H1 (cell line): ENCODE results near the gene SPOCK3. TPM values are rescaled to one million over a fixed set of nuclear protein-coding genes. Genes with fewer than 3 reads are reported as not detected.

Experiments used
- CTCF ChIA-PET: fragments of 300-600 bp; sonication (Branson Sonifier 250); formaldehyde crosslinking; loops from one replicate; lab custom pipeline; 2021; ENCODE audit not compliant: partially characterized antibody; lab: Charles Lee
- POLR2A ChIA-PET: fragments of 300-600 bp; sonication (Branson Sonifier 250); formaldehyde crosslinking; loops from one replicate; lab custom pipeline; 2021; ENCODE audit warnings: inconsistent platforms; ENCODE audit not compliant: partially characterized antibody; lab: Charles Lee
- DNase-seq, 2 experiments: peaks; one replicate each; pipeline versions ENCODE4 v3.0.0 to v3.0.0-alpha.2; 2010 to 2022; ENCODE audit warnings: low spot score in 2 of 2, low read depth in 1 of 2, mixed read lengths in 1 of 2
- FAIRE-seq: peaks from 2 replicates; lab custom pipeline; 2011; peaks lifted over from hg19 to GRCh38; lab: Jason Lieb, UNC
- H2AFZ ChIP-seq: 2 replicates; pipeline ENCODE4 v1.8.1; 2012; ENCODE audit warnings: low read length, inconsistent platforms
- H2AK5ac ChIP-seq: 2 replicates; pipeline ENCODE4 v1.6.1; 2013; ENCODE audit warnings: low read depth, low read length
- H2BK120ac ChIP-seq: replicated peaks from 2 replicates; pipeline ENCODE3; 2013; ENCODE audit warnings: low read depth, low read length, inconsistent platforms
- H2BK12ac ChIP-seq: 2 replicates; pipeline ENCODE4 v1.6.1; 2013; ENCODE audit warnings: low read depth, low read length
- H2BK15ac ChIP-seq: 2 replicates; pipeline ENCODE4 v1.6.1; 2013; ENCODE audit warnings: low read length
- H2BK20ac ChIP-seq: 2 replicates; pipeline ENCODE4 v1.6.1; 2013; ENCODE audit warnings: low read length
- H2BK5ac ChIP-seq: 2 replicates; pipeline ENCODE4 v1.6.1; 2013; ENCODE audit warnings: low read depth, low read length
- H3K14ac ChIP-seq: 2 replicates; pipeline ENCODE4 v1.6.1; 2013; ENCODE audit warnings: inconsistent platforms; ENCODE audit not compliant: insufficient read length
- H3K18ac ChIP-seq: 2 replicates; pipeline ENCODE4 v1.6.1; 2013; ENCODE audit warnings: low read length; ENCODE audit errors: extremely low read depth
- H3K23ac ChIP-seq: 2 replicates; pipeline ENCODE4 v1.6.1; 2013; ENCODE audit warnings: inconsistent platforms; ENCODE audit not compliant: insufficient read length
- H3K23me2 ChIP-seq: 2 replicates; pipeline ENCODE4 v1.6.1; 2013; ENCODE audit warnings: low read depth, low read length
- H3K27ac ChIP-seq: 2 replicates; pipeline ENCODE4 v1.6.1; 2011; ENCODE audit warnings: low read depth, low read length, inconsistent platforms
- H3K27me3 ChIP-seq, 4 experiments: replicated peaks in 1 of 4; 1 replicate in 1 of 4; 2 replicates in 3 of 4; pipeline versions ENCODE4 v1.6.1 to v1.8.1; 2011 to 2013; ENCODE audit warnings: low read length in 3 of 4, mild to moderate bottlenecking in 3 of 4, inconsistent platforms in 2 of 4, mixed read lengths in 2 of 4, moderate library complexity in 1 of 4; ENCODE audit not compliant: control insufficient read depth in 3 of 4, insufficient read depth in 3 of 4; ENCODE audit errors: extremely low read depth in 1 of 4
- H3K36me3 ChIP-seq, 4 experiments: 2 replicates each; pipeline versions ENCODE4 v1.6.1 to v1.8.1; 2011 to 2013; ENCODE audit warnings: mild to moderate bottlenecking in 4 of 4, low read length in 3 of 4, moderate library complexity in 2 of 4, control low read depth in 1 of 4, inconsistent platforms in 1 of 4; ENCODE audit not compliant: insufficient read depth in 4 of 4, control insufficient read depth in 2 of 4
- H3K4ac ChIP-seq: replicated peaks from 2 replicates; pipeline ENCODE3; 2013; ENCODE audit warnings: low read length, low read depth, mixed read lengths, inconsistent platforms; ENCODE audit not compliant: insufficient read length
- H3K4me1 ChIP-seq, 4 experiments: replicated peaks in 1 of 4; 1 replicate in 1 of 4; 2 replicates in 3 of 4; pipeline versions ENCODE4 v1.6.1 to v1.8.1; 2011 to 2013; ENCODE audit warnings: low read length in 3 of 4, inconsistent platforms in 2 of 4, mixed read lengths in 1 of 4; ENCODE audit not compliant: insufficient read depth in 4 of 4, control insufficient read depth in 3 of 4
- H3K4me2 ChIP-seq, 2 experiments: 2 replicates each; pipeline versions ENCODE4 v1.6.1 to v1.8.1; 2011 to 2013; ENCODE audit warnings: low read depth in 2 of 2, low read length in 2 of 2, control low read depth in 1 of 2, inconsistent platforms in 1 of 2, mild to moderate bottlenecking in 1 of 2; ENCODE audit not compliant: insufficient read depth in 1 of 2
- H3K4me3 ChIP-seq, 4 experiments: fragments of 200-600, 300-600 bp in 1 of 4; sonication (generic), shearing (Covaris generic), sonication (Bioruptor Twin) in 1 of 4; 2 replicates each; pipeline versions ENCODE4 v1.5.1 to v1.8.1; 2011 to 2016; ENCODE audit warnings: low read length in 4 of 4, low read depth in 3 of 4, control low read depth in 2 of 4, inconsistent platforms in 2 of 4, mild to moderate bottlenecking in 2 of 4, mixed read lengths in 1 of 4, moderate library complexity in 1 of 4; ENCODE audit not compliant: insufficient read depth in 2 of 4; ENCODE audit errors: extremely low read depth in 1 of 4
- H3K56ac ChIP-seq: replicated peaks from 2 replicates; pipeline ENCODE3; 2013; ENCODE audit warnings: low read depth, mild to moderate bottlenecking, mixed read lengths, low read length, inconsistent platforms; ENCODE audit not compliant: insufficient read length
- H3K79me1 ChIP-seq: 2 replicates; pipeline ENCODE4 v1.6.1; 2013; ENCODE audit warnings: low read depth, low read length, control low read depth
- H3K79me2 ChIP-seq, 2 experiments: 2 replicates each; pipeline versions ENCODE4 v1.6.1 to v1.8.1; 2012 to 2013; ENCODE audit warnings: low read length in 2 of 2, mild to moderate bottlenecking in 2 of 2, inconsistent platforms in 1 of 2; ENCODE audit not compliant: insufficient read depth in 2 of 2, control insufficient read depth in 1 of 2
- H3K9ac ChIP-seq, 4 experiments: replicated peaks in 1 of 4; 1 replicate in 1 of 4; 2 replicates in 3 of 4; pipeline versions ENCODE4 v1.6.1 to v1.8.1; 2011 to 2013; ENCODE audit warnings: low read depth in 3 of 4, low read length in 3 of 4, control low read depth in 2 of 4, mild to moderate bottlenecking in 2 of 4, moderate library complexity in 2 of 4, inconsistent platforms in 1 of 4; ENCODE audit errors: extremely low read depth in 1 of 4
- H3K9me3 ChIP-seq, 2 experiments: 2 replicates each; pipeline versions ENCODE4 v1.6.1 to v1.8.1; 2012 to 2013; ENCODE audit warnings: mild to moderate bottlenecking in 2 of 2, moderate library complexity in 2 of 2, control low read depth in 1 of 2, inconsistent platforms in 1 of 2, low read depth in 1 of 2, low read length in 1 of 2, mixed read lengths in 1 of 2; ENCODE audit not compliant: insufficient read depth in 2 of 2
- H4K20me1 ChIP-seq, 2 experiments: replicated peaks in 1 of 2; 2 replicates each; pipeline versions ENCODE3 to v1.8.1; 2011 to 2013; ENCODE audit warnings: inconsistent platforms in 2 of 2, low read length in 2 of 2, mild to moderate bottlenecking in 1 of 2; ENCODE audit not compliant: insufficient read depth in 2 of 2, control insufficient read depth in 1 of 2
- H4K5ac ChIP-seq: 2 replicates; pipeline ENCODE4 v1.6.1; 2013; ENCODE audit warnings: low read length, low read depth, mixed read lengths, inconsistent platforms; ENCODE audit not compliant: insufficient read length
- H4K8ac ChIP-seq: 2 replicates; pipeline ENCODE4 v1.8.0; 2013; ENCODE audit warnings: mild to moderate bottlenecking, moderate library complexity, low read length, inconsistent platforms; ENCODE audit not compliant: insufficient read depth; ENCODE audit errors: extremely low read depth
- H4K91ac ChIP-seq: replicated peaks from 2 replicates; pipeline ENCODE3; 2013; ENCODE audit warnings: low read length, mixed read lengths, inconsistent platforms; ENCODE audit not compliant: insufficient read length
- CTBP2 ChIP-seq: IDR thresholded peaks from 2 replicates; pipeline ENCODE4 v1.7.0; 2011; ENCODE audit warnings: borderline replicate concordance, mild to moderate bottlenecking, moderate library complexity, mixed read lengths, low read length; ENCODE audit not compliant: insufficient read depth, insufficient read length
- HDAC2 ChIP-seq, 2 experiments: fragments of 300-600 bp in 1 of 2; sonication (generic) in 1 of 2; IDR thresholded peaks; 2 replicates each; pipeline ENCODE4 v1.6.1; 2011 to 2012; ENCODE audit warnings: low read depth in 2 of 2, low read length in 2 of 2, mild to moderate bottlenecking in 2 of 2, moderate library complexity in 2 of 2, borderline replicate concordance in 1 of 2, inconsistent platforms in 1 of 2
- HDAC6 ChIP-seq: IDR thresholded peaks from one replicate; pipeline ENCODE4 v1.7.1; 2012; ENCODE audit warnings: low read depth, mild to moderate bottlenecking, inconsistent platforms, low read length, moderate library complexity
- JUN ChIP-seq: IDR thresholded peaks from 2 replicates; pipeline ENCODE4 v1.6.1; 2011; ENCODE audit warnings: low read depth, mild to moderate bottlenecking, improper control_type of control experiment, low read length
- MAFK ChIP-seq: IDR thresholded peaks from 2 replicates; pipeline ENCODE4 v1.6.1; 2012; ENCODE audit warnings: low read depth, mild to moderate bottlenecking, improper control_type of control experiment, low read length
- POLR2A ChIP-seq, 2 experiments: IDR thresholded peaks; 1 replicate in 1 of 2; 2 replicates in 1 of 2; pipeline ENCODE4 v1.6.1; 2011; ENCODE audit warnings: low read depth in 2 of 2, low read length in 2 of 2, mild to moderate bottlenecking in 2 of 2; ENCODE audit errors: control extremely low read depth in 1 of 2
- RBBP5 ChIP-seq: IDR thresholded peaks from 2 replicates; pipeline ENCODE4 v1.7.1; 2012; ENCODE audit warnings: low read depth, mild to moderate bottlenecking, inconsistent platforms, low read length, moderate library complexity, borderline replicate concordance
- RFX5 ChIP-seq: IDR thresholded peaks from 2 replicates; pipeline ENCODE4 v1.6.1; 2011; ENCODE audit warnings: low read depth, low read length, improper control_type of control experiment, borderline replicate concordance
- SIRT6 ChIP-seq: IDR thresholded peaks from one replicate; pipeline ENCODE4 v1.7.1; 2012; ENCODE audit warnings: low read length, inconsistent platforms
- SP1 ChIP-seq: IDR thresholded peaks from 2 replicates; pipeline ENCODE4 v1.6.1; 2011; ENCODE audit warnings: low read depth, low read length
- SP2 ChIP-seq: IDR thresholded peaks from 2 replicates; pipeline ENCODE4 v1.6.1; 2012; ENCODE audit warnings: mild to moderate bottlenecking, low read length, inconsistent platforms
- TBP ChIP-seq: IDR thresholded peaks from 2 replicates; pipeline ENCODE4 v1.6.1; 2011; ENCODE audit warnings: low read depth, low read length, improper control_type of control experiment
- YY1 ChIP-seq: IDR thresholded peaks from 2 replicates; pipeline ENCODE4 v1.6.1; 2011; ENCODE audit warnings: low read depth, mild to moderate bottlenecking, low read length
- polyA plus RNA-seq, 7 experiments: library from polyadenylated mRNA; depleted of rRNA in 3 of 7; stranded (reverse) in 5 of 7; unstranded in 2 of 7; fragments of >200 nt in 5 of 7; fragments of 200-250 nt in 2 of 7; gene quantifications; 1 replicate in 5 of 7; 2 replicates in 1 of 7; 4 replicates in 1 of 7; pipeline versions ENCODE4 v1.2.1 to v1.2.3, GENCODE V29; 2011 to 2013; ENCODE audit warnings: missing spikeins in 2 of 7, mixed read lengths in 2 of 7
- total RNA-seq: library from RNA; stranded (reverse); fragmentation: NEBNext Ultra II Directional; extraction: Animal tissue kit (Norgen Biotek cat#: 25700); gene quantifications from 2 replicates; pipeline ENCODE4 v1.2.1, GENCODE V29; 2021

SPOCK3 gene
- total and polyA plus RNA-seq, 2 of the 8 experiments (the other 6 are each of a cell fraction or from before 2014, with no cell fraction given), result 0.14 to 0.60 TPM

DNA sequence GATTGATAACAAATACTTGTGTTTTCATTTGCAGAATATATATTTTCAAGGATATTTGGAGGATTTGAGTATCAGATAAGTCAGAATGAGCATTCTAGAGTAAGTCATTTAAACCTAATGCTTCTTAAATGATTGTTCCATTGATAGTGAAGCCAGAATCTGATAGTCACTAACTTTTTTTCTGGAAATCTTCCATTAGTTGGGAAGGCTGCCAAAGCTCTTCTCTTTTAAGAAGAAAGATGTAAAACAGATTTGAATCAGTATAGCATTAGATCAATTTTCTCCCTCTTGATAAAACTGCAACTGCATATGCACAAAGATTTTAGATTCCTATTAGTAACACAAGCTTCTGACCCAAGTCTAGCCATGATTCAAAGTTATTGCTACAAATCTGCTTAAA is 256.7 kb downstream of the SPOCK3 start:
- Histone ChIP-seq H3K4ac (no peak overlapping the region), H3K4me1 (no peaks in the 10 kb centered on the region), H3K27ac (no peak overlapping the region), H3K23me2 (no peaks in the 10 kb centered on the region), H2BK120ac (no peak overlapping the region), H3K9me3 (peaks cover 0 to 3% of the 10 kb centered on the region in 2 experiments; a peak in 1 of 4 replicates), H2AFZ (no peak overlapping the region), H2BK5ac (no peak overlapping the region), H3K9ac (no peak overlapping the region), H3K4me3 (no peak overlapping the region), H3K79me1 (no peaks in the 10 kb centered on the region), H2BK20ac (no peak overlapping the region), H4K8ac (no peak overlapping the region), H2BK12ac (no peak overlapping the region), H4K20me1 (no peaks in the 10 kb centered on the region), H3K14ac (no peak overlapping the region)
- FAIRE-seq, result no peak
- POLR2A ChIA-PET, result no interaction called here
- TF ChIP-seq TBP, result no peak
- TF ChIP-seq SP1, result no peak
- TF ChIP-seq POLR2A (IDR thresholded peaks at IDR 0.05; ENCODE audit: control extremely low read depth in 1 of 2, low read depth in 2 of 2, low read length in 2 of 2), result no peak
- no peak for TF ChIP-seq RBBP5
- no peak for TF ChIP-seq MAFK
- TF ChIP-seq YY1, result no peak
- no peak for TF ChIP-seq SP2
- no peak for TF ChIP-seq SIRT6
- TF ChIP-seq HDAC6, result no peak
- TF ChIP-seq HDAC2 (IDR thresholded peaks at IDR 0.05; ENCODE audit: borderline replicate concordance in 1 of 2, low read depth in 2 of 2, low read length in 2 of 2), result no peak
- TF ChIP-seq JUN, result no peak
- no peak for TF ChIP-seq RFX5
- TF ChIP-seq CTBP2, result no peak
- TF ChIP-seq, all 59 proteins: peak for 0
- Histone ChIP-seq H3K23ac (no peak overlapping the region), H2AK5ac (no peak overlapping the region), H3K27me3 (no peaks in the 10 kb centered on the region), H3K4me2 (no peak overlapping the region), H2BK15ac (no peak overlapping the region), H3K36me3 (no peaks in the 10 kb centered on the region), H3K79me2 (no peaks in the 10 kb centered on the region), H4K91ac (no peak overlapping the region), H4K5ac (no peak overlapping the region), H3K56ac (no peak overlapping the region), H3K18ac (no peak overlapping the region)
- no peak for DNase-seq
- CTCF ChIA-PET, result no interaction called here
